OCI-LY7 (cell line): ENCODE data around the gene VWF. TPM values are rescaled to one million over a fixed set of nuclear protein-coding genes. Genes with fewer than 3 reads are reported as not detected.
A peak's percentile ranks its signal among the peaks of the same experiment; 100 is the strongest.

Experiments
- BruUV-seq: library from RNA; stranded (reverse); fragments of 400-500 nt; replicated peaks from 2 replicates; lab custom pipeline; 2021; lab: Mats Ljungman, UMichigan
- CTCF ChIA-PET: fragments of 300-600 bp; sonication (Branson Sonifier 250); formaldehyde crosslinking; loops from one replicate; lab custom pipeline; 2022; ENCODE audit warnings: antibody characterized with exemption; ENCODE audit not compliant: unreplicated experiment; lab: Charles Lee
- POLR2A ChIA-PET: fragments of 300-600 bp; sonication (Branson Sonifier 250); formaldehyde crosslinking; loops from one replicate; lab custom pipeline; 2022; ENCODE audit warnings: antibody characterized with exemption; lab: Charles Lee
- DNase-seq: peaks from one replicate; pipeline ENCODE4 v3.0.0-alpha.2; 2015; ENCODE audit warnings: low spot score
- H2AFZ ChIP-seq: fragments of 200-600 bp; sonication (generic), shearing (Covaris generic); 2 replicates; pipeline ENCODE4 v1.6.1; 2014; ENCODE audit warnings: mild to moderate bottlenecking, antibody characterized with exemption, low read length, moderate library complexity
- H3K27ac ChIP-seq: fragments of 200-600 bp; sonication (generic); 2 replicates; pipeline ENCODE4 v1.5.1; 2014; ENCODE audit warnings: mixed run types, low read depth, mild to moderate bottlenecking, moderate library complexity, low read length, inconsistent platforms; ENCODE audit not compliant: poor library complexity, severe bottlenecking
- H3K36me3 ChIP-seq: fragments of 200-600 bp; sonication (generic); 2 replicates; pipeline ENCODE4 v1.6.1; 2014; ENCODE audit warnings: mild to moderate bottlenecking, antibody characterized with exemption, low read length, moderate library complexity, mixed read lengths; ENCODE audit not compliant: insufficient read depth
- H3K4me1 ChIP-seq: fragments of 200-600 bp; sonication (generic); 2 replicates; pipeline ENCODE4 v1.5.1; 2014; ENCODE audit warnings: mild to moderate bottlenecking, low read length; ENCODE audit not compliant: insufficient read depth, poor library complexity, severe bottlenecking
- H3K4me2 ChIP-seq: fragments of 200-600 bp; sonication (generic); 2 replicates; pipeline ENCODE4 v1.6.1; 2014; ENCODE audit warnings: mild to moderate bottlenecking, low read length
- H3K4me3 ChIP-seq: fragments of 200-600 bp; sonication (generic); 2 replicates; pipeline ENCODE4 v1.5.1; 2014; ENCODE audit warnings: mild to moderate bottlenecking, low read depth, low read length; ENCODE audit not compliant: poor library complexity, severe bottlenecking
- H3K79me2 ChIP-seq: fragments of 200-600 bp; sonication (generic); 2 replicates; pipeline ENCODE4 v1.6.1; 2016; ENCODE audit warnings: low read depth, mild to moderate bottlenecking, low read length, moderate library complexity, mixed read lengths; ENCODE audit not compliant: insufficient read depth
- H3K9me2 ChIP-seq: fragments of 200-600 bp; sonication (generic); 2 replicates; pipeline ENCODE4 v1.6.1; 2016; ENCODE audit warnings: mild to moderate bottlenecking, low read length, mixed read lengths; ENCODE audit not compliant: insufficient read depth
- H3K9me3 ChIP-seq: fragments of 200-600 bp; sonication (generic); 2 replicates; pipeline ENCODE4 v1.6.1; 2014; ENCODE audit warnings: mild to moderate bottlenecking, mixed run types, low read length, mixed read lengths
- H4K20me1 ChIP-seq: fragments of 200-600 bp; sonication (generic); 2 replicates; pipeline ENCODE4 v1.6.1; 2014; ENCODE audit warnings: mild to moderate bottlenecking, antibody characterized with exemption, low read length, moderate library complexity, mixed read lengths; ENCODE audit not compliant: insufficient read depth
- EZH2phosphoT487 ChIP-seq: fragments of 200-600 bp; sonication (generic); IDR thresholded peaks from 2 replicates; pipeline ENCODE4 v1.6.1; 2018; ENCODE audit warnings: low read depth, borderline replicate concordance, mild to moderate bottlenecking, mixed run types, antibody characterized with exemption, low read length, moderate library complexity, mixed read lengths
- intact Hi-C: fragments of 100-400 bp; cut with micrococcal nuclease; formaldehyde crosslinking; loops from one replicate; pipeline ENCODE4 v1.10.0; 2022; ENCODE audit not compliant: unreplicated experiment
- total RNA-seq, 2 experiments: library from RNA; depleted of rRNA in 1 of 2; stranded (reverse); fragments of >200 nt in 1 of 2; shearing (Covaris generic) in 1 of 2; gene quantifications; 2 replicates each; pipeline ENCODE4 v1.2.3, GENCODE V29; 2014 to 2022
- TF ChIP-seq, protein P1 (sequence below): fragments of 200-600 bp; sonication (generic); conservative IDR thresholded peaks from 2 replicates; pipeline ENCODE4 v1.5.1; 2014; ENCODE audit warnings: mild to moderate bottlenecking, antibody characterized with exemption, low read length, moderate library complexity, mixed read lengths

Gene VWF
- total RNA-seq, 2 experiments from 2014 or later = 0.32 TPM; not detected in 1

DNA sequence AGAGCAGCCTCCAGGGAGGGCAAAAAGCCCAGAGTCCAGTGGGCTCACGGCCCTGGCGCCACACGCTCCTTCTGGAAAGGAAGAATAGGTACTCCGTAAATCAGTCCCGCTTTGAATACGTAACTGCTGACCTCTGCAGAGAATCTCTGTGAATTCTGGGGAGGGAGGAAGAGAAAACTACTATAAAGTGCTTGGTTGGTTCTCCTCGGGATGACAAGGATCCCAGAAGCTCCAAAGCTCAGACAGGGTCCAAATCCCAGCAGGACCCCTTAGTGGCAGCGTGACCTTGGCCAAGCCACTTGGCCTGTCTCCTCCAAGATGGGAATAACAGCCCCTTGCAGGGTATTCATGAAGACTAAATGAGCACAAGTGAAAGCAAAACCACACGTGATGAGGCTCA, 211.1 kb downstream of the VWF start:
- Histone ChIP-seq H3K9me2 (no peaks in the 10 kb centered on the region), H3K4me3 (no peak overlapping the region), H3K9me3 (no peaks in the 10 kb centered on the region), H3K4me1 (no peaks in the 10 kb centered on the region), H3K27ac (no peak overlapping the region), H2AFZ (no peak overlapping the region), H3K79me2 (no peaks in the 10 kb centered on the region), H4K20me1 (no peaks in the 10 kb centered on the region), H3K36me3 (no peaks in the 10 kb centered on the region), H3K4me2 (no peak overlapping the region)
- intact Hi-C loops = no loop called here
- POLR2A ChIA-PET = no interaction called here
- TF ChIP-seq EZH2phosphoT487 = no peak
- TF ChIP-seq, protein P1, sequence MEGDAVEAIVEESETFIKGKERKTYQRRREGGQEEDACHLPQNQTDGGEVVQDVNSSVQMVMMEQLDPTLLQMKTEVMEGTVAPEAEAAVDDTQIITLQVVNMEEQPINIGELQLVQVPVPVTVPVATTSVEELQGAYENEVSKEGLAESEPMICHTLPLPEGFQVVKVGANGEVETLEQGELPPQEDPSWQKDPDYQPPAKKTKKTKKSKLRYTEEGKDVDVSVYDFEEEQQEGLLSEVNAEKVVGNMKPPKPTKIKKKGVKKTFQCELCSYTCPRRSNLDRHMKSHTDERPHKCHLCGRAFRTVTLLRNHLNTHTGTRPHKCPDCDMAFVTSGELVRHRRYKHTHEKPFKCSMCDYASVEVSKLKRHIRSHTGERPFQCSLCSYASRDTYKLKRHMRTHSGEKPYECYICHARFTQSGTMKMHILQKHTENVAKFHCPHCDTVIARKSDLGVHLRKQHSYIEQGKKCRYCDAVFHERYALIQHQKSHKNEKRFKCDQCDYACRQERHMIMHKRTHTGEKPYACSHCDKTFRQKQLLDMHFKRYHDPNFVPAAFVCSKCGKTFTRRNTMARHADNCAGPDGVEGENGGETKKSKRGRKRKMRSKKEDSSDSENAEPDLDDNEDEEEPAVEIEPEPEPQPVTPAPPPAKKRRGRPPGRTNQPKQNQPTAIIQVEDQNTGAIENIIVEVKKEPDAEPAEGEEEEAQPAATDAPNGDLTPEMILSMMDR = no peak
- CTCF ChIA-PET = no interaction called here
- BruUV-seq = no TSS peak
- no peak for DNase-seq

DNA sequence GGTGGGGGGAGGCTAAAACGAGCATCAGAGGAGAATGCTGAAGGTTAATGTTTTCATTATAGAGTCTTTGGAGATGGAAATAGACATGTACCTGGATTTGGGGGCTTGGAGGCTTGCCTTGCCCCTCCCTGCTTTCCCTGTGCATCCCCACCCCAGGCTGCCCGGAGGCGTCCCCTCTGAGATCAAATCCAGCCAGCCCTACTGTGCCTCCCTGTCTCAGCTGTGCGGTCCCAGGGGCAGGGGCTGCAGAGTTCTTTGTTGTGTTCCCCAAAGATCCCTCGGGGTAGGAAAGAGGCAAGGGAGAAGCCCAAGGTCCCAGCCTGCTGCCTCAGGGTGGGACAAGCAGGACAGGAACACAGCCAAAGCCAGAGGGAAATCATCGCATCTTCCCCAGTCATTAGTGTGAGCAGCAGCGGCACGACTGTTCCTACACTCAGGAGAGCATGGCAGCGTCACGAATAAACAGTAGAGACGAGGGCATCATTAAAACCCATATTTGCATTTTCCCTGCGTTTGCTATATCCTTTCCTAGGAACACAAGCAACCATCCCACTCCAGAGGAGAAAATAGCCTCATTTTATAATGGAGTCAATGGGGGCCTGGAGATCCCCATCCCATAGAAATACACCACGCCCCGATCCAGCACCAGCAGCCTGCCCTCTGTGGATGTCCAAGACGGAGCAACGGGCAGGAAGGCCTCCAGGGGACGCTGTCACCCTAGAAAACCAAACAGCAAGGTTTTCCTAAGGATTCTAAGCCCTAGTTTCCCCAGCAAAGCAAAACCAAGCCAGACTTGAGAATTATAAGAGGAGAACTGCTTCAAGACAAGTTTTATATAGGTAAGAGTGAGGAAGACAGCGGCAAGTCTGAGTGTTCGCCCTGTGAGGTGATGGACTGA, 211.8 kb downstream of the VWF start:
- DNase-seq = no peak
- no peak overlapping the region for H3K4me2 ChIP-seq
- TF ChIP-seq, protein P1 = peak; percentile 57
- TF ChIP-seq EZH2phosphoT487 = no peak
- H3K27ac ChIP-seq = no peak overlapping the region
- POLR2A ChIA-PET = no interaction called here
- H3K9me3 ChIP-seq = no peaks in the 10 kb centered on the region
- CTCF ChIA-PET = no interaction called here
- no peaks in the 10 kb centered on the region for H3K4me1 ChIP-seq
- H3K79me2 ChIP-seq = no peaks in the 10 kb centered on the region
- no peaks in the 10 kb centered on the region for H3K36me3 ChIP-seq
- intact Hi-C loops = no loop called here
- BruUV-seq = no TSS peak
- no peaks in the 10 kb centered on the region for H3K9me2 ChIP-seq
- H2AFZ ChIP-seq = no peak overlapping the region
- no peaks in the 10 kb centered on the region for H4K20me1 ChIP-seq
- no peak overlapping the region for H3K4me3 ChIP-seq

DNA sequence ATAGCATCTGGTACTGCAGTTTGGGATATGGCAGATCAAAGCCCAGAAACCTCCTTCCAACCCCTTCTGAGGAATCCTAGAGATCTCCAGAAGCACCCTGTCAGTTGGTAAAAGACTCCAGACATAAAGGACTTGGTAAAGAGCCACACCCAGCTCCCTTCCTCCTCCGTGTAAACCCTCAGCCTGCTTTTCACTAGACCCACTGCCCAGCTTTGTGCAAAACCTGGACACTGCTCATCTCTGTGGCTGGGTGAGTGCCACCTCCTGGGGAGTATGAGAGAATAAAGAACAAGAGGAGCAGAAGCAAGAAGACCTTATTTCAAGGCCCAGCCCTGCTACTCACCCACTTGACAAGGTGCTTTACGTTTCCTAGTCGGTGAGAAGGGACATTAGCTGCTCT, 212.5 kb downstream of the VWF start:
- H3K36me3 ChIP-seq = no peaks in the 10 kb centered on the region
- H3K4me2 ChIP-seq = no peak overlapping the region
- H3K9me3 ChIP-seq = no peaks in the 10 kb centered on the region
- H3K4me3 ChIP-seq = no peak overlapping the region
- CTCF ChIA-PET = no interaction called here
- no TSS peak for BruUV-seq
- no peaks in the 10 kb centered on the region for H3K9me2 ChIP-seq
- H3K27ac ChIP-seq = no peak overlapping the region
- H3K79me2 ChIP-seq = no peaks in the 10 kb centered on the region
- POLR2A ChIA-PET = no interaction called here
- intact Hi-C loops = no loop called here
- no peak overlapping the region for H2AFZ ChIP-seq
- DNase-seq = no peak
- no peak for TF ChIP-seq EZH2phosphoT487
- TF ChIP-seq, protein P1 = no peak
- no peaks in the 10 kb centered on the region for H3K4me1 ChIP-seq
- H4K20me1 ChIP-seq = no peaks in the 10 kb centered on the region
